ENCODE results near the gene IL1RN. TPM values are rescaled to one million over a fixed set of nuclear protein-coding genes. Genes with fewer than 3 reads are reported as not detected.

Gene IL1RN
- total and polyA plus RNA-seq, 2 experiments from 2014 or later: not detected

DNA sequence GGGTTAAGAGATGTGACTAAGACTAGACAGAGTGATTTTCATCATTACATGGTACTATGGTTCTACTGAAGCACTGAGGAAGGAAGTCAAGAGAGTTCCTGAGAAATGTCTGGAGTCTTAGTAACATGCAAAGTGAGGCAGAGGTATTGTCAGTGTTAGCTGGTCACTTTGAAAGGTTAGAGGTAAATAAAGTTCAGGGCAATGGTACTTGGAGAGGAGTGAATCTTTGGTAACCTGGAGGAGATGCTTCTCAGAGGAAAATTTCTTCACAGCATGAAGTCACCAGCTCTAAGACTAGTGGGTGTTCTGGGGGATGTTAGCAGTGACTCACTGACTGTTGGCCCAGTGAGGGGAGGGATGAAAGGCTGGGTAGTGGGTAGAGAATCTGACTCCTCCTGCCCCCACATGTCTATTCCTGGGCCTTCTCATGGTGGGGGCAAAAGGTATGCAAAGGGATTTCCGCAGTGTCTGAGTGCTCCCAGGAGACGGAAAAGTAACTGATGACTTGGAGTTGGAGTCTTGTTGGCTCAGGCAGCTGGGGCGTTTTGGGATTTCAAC lies 23.3 kb upstream of the IL1RN start:
- 47 to 85% methylated on average over 3 of the region's 3 CpGs for WGBS, 2 experiments (ENCODE audit: low coverage in 1 of 2, low lambda C conversion rate in 2 of 2, missing lambda C conversion rate in 2 of 2)
- H3K27me3 ChIP-seq (replicated peaks; ENCODE audit: insufficient read depth): no peaks in the 10 kb centered on the region
- no peaks in the 10 kb centered on the region for H3K79me2 ChIP-seq (ENCODE audit: insufficient read depth)
- no peak overlapping the region for H3K9ac ChIP-seq
- in situ Hi-C loops (cut with MboI): no loop called here
- H3K36me3 ChIP-seq (ENCODE audit: low read depth): no peaks in the 10 kb centered on the region
- no peaks in the 10 kb centered on the region for H4K20me1 ChIP-seq (ENCODE audit: insufficient read depth)
- H3K9me3 ChIP-seq (ENCODE audit: low read depth): no peaks in the 10 kb centered on the region
- DNase-seq: peak; percentile 66
- H3K4me3 ChIP-seq: no peak overlapping the region
- H3K9me2 ChIP-seq (ENCODE audit: insufficient read depth): 0 out of 2 replicates have a peak, but pooled peaks cover 4% of the 10 kb centered on the region
- H3K27ac ChIP-seq: peak overlapping the region; percentile 42
- H2AFZ ChIP-seq: no peak overlapping the region
- H3K4me2 ChIP-seq (ENCODE audit: unreplicated experiment): no peak overlapping the region
- H3F3A ChIP-seq (ENCODE audit: insufficient read depth): peaks cover 17% of the 10 kb centered on the region
- TF ChIP-seq EZH2 (IDR thresholded peaks at IDR 0.05; ENCODE audit: insufficient read depth, poor library complexity, severe bottlenecking) (no peak), EZH2phosphoT487 (IDR thresholded peaks at IDR 0.05; ENCODE audit: insufficient read depth, low read depth) (no peak)
- H3K4me1 ChIP-seq (ENCODE audit: insufficient read depth): peaks cover 13% of the 10 kb centered on the region; the same call in 1 of the 2 replicates

DNA sequence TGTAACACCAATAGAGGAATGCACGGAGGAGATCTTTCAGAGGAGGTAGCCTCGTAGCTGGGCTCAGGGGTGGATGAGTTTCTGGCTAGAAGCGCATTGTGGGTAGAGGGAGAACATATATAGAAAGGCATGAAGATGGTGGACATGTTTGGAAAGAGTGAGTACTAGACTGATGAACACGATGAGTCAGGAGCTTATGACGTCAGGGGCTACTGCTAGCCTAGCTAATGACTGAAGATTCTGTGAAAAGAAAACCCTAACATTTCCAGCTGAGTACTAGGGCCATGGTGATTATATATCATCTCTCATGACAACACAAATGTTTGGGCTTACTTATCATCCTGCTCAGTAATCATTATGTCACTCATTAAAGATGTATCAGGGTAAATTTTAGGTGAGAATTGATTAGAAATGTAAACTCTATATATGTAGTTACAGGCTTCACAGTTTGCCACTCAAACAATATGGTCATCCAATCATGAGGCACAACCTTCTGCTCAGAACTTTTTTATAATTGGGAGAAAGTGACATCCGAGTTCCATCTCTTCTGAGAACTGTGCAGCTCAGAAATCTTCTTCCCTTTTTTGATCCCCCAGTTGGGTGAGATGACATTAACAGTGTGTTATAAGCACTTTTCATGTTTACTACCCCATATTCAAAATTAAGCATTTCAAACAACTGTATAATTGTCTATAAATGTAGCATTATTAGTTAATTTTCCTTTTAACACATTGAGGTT lies 22.2 kb upstream of the IL1RN start:
- no peaks in the 10 kb centered on the region for H4K20me1 ChIP-seq (ENCODE audit: insufficient read depth)
- no peaks in the 10 kb centered on the region for H3K36me3 ChIP-seq (ENCODE audit: low read depth)
- peak; percentile 86 for DNase-seq
- H3K27ac ChIP-seq: peak overlapping the region; percentile 42
- H3K9me3 ChIP-seq (ENCODE audit: low read depth): no peaks in the 10 kb centered on the region
- no peaks in the 10 kb centered on the region for H3K79me2 ChIP-seq (ENCODE audit: insufficient read depth)
- no peaks in the 10 kb centered on the region for H3K27me3 ChIP-seq (replicated peaks; ENCODE audit: insufficient read depth)
- 0 out of 2 replicates have a peak, but pooled peaks cover 4% of the 10 kb centered on the region for H3K9me2 ChIP-seq (ENCODE audit: insufficient read depth)
- WGBS, 2 experiments (ENCODE audit: low coverage in 1 of 2, low lambda C conversion rate in 2 of 2, missing lambda C conversion rate in 2 of 2): 60 to 62% methylated on average over 6 of the region's 6 CpGs
- no peak overlapping the region for H3K9ac ChIP-seq
- no peak overlapping the region for H2AFZ ChIP-seq
- H3F3A ChIP-seq (ENCODE audit: insufficient read depth): peaks cover 17% of the 10 kb centered on the region
- no peak overlapping the region for H3K4me2 ChIP-seq (ENCODE audit: unreplicated experiment)
- H3K4me1 ChIP-seq (ENCODE audit: insufficient read depth): peaks cover 13% of the 10 kb centered on the region; the same call in 1 of the 2 replicates
- TF ChIP-seq EZH2phosphoT487 (IDR thresholded peaks at IDR 0.05; ENCODE audit: insufficient read depth, low read depth): no peak
- no peak for TF ChIP-seq EZH2 (IDR thresholded peaks at IDR 0.05; ENCODE audit: insufficient read depth, poor library complexity, severe bottlenecking)
- H3K4me3 ChIP-seq: no peak overlapping the region
- in situ Hi-C loops (cut with MboI): no loop called here

DNA sequence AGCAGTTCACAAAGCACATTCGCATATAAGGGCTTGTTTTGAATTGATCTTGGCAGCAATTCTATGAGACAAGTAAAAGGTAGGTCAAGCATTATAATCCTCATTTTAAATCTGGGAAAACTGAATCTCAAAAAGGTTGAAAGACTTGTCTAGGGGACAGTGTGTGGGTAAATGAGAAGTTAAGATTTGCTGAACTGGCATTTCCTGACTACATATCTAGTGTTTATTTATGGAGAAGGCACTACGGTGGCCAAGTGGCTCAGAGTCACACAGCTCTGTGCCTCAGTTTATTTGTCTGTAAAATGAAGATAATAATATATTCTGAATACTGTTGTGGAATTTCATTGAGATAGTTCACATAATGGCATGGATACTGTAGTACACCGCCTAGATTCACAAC lies 16.3 kb upstream of the IL1RN start:
- no peaks in the 10 kb centered on the region for H3K4me1 ChIP-seq (ENCODE audit: insufficient read depth)
- no peaks in the 10 kb centered on the region for H3K79me2 ChIP-seq (ENCODE audit: insufficient read depth)
- TF ChIP-seq EZH2 (IDR thresholded peaks at IDR 0.05; ENCODE audit: insufficient read depth, poor library complexity, severe bottlenecking): no peak
- no peak for TF ChIP-seq EZH2phosphoT487 (IDR thresholded peaks at IDR 0.05; ENCODE audit: insufficient read depth, low read depth)
- WGBS, 2 experiments (ENCODE audit: low coverage in 1 of 2, low lambda C conversion rate in 2 of 2, missing lambda C conversion rate in 2 of 2): 70 to 73% methylated on average over 3 of the region's 3 CpGs
- H3K27me3 ChIP-seq (replicated peaks; ENCODE audit: insufficient read depth): no peaks in the 10 kb centered on the region
- H3K36me3 ChIP-seq (ENCODE audit: low read depth): no peaks in the 10 kb centered on the region
- H3F3A ChIP-seq (ENCODE audit: insufficient read depth): no peaks in the 10 kb centered on the region
- H3K27ac ChIP-seq: no peak overlapping the region
- H3K9me2 ChIP-seq (ENCODE audit: insufficient read depth): no peaks in the 10 kb centered on the region
- H2AFZ ChIP-seq: no peak overlapping the region
- no peaks in the 10 kb centered on the region for H3K9me3 ChIP-seq (ENCODE audit: low read depth)
- no peak for DNase-seq
- in situ Hi-C loops (cut with MboI): no loop called here
- H4K20me1 ChIP-seq (ENCODE audit: insufficient read depth): no peaks in the 10 kb centered on the region
- H3K4me2 ChIP-seq (ENCODE audit: unreplicated experiment): no peak overlapping the region
- H3K9ac ChIP-seq: no peak overlapping the region
- no peak overlapping the region for H3K4me3 ChIP-seq

DNA sequence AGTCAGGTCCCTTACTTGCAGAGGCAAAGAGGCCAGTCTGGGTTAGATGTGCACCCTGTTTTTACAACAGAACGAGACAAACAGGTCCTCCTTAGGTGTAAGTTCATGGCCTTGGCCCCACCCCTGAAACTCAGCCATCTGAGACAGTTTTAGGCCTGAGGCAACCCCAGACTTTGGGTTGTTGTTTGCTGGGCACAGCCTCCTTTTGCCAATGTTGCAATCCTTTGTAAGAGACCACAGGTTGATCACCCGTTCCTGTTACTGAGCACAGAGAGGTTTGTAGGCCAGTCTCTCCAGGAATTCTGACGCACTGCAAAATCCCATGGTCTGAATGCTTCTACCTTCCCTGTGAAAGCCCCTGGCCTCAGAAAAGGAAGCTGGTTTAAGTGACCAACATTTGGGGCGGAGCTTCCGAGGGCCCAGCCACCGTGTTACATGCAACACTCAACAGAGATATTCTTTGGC lies 15.5 kb upstream of the IL1RN start:
- DNase-seq: no peak
- Histone ChIP-seq H3K27me3 (replicated peaks; ENCODE audit: insufficient read depth) (no peaks in the 10 kb centered on the region), H3K4me1 (ENCODE audit: insufficient read depth) (no peaks in the 10 kb centered on the region), H4K20me1 (ENCODE audit: insufficient read depth) (no peaks in the 10 kb centered on the region), H3K9ac (no peak overlapping the region), H3K4me2 (ENCODE audit: unreplicated experiment) (no peak overlapping the region), H3K79me2 (ENCODE audit: insufficient read depth) (no peaks in the 10 kb centered on the region), H3K36me3 (ENCODE audit: low read depth) (no peaks in the 10 kb centered on the region), H3K27ac (no peak overlapping the region), H2AFZ (no peak overlapping the region), H3K9me2 (ENCODE audit: insufficient read depth) (no peaks in the 10 kb centered on the region), H3K4me3 (no peak overlapping the region), H3K9me3 (ENCODE audit: low read depth) (no peaks in the 10 kb centered on the region), H3F3A (ENCODE audit: insufficient read depth) (0 out of 2 replicates have a peak, but pooled peaks cover 1% of the 10 kb centered on the region)
- 71 to 72% methylated on average over 6 of the region's 6 CpGs for WGBS, 2 experiments (ENCODE audit: low coverage in 1 of 2, low lambda C conversion rate in 2 of 2, missing lambda C conversion rate in 2 of 2)
- TF ChIP-seq EZH2phosphoT487 (IDR thresholded peaks at IDR 0.05; ENCODE audit: insufficient read depth, low read depth) (no peak), EZH2 (IDR thresholded peaks at IDR 0.05; ENCODE audit: insufficient read depth, poor library complexity, severe bottlenecking) (no peak)
- in situ Hi-C loops (cut with MboI): no loop called here
